SH-SY5Y (cell line): ENCODE data around the gene DLL3.

Experiments
- GATA2 ChIP-seq: IDR thresholded peaks from 2 replicates; pipeline ENCODE4 v1.6.1; 2011; ENCODE audit warnings: mild to moderate bottlenecking, low read depth, low read length
- GATA3 ChIP-seq: IDR thresholded peaks from 2 replicates; pipeline ENCODE4 v1.6.1; 2011; ENCODE audit warnings: low read depth, mild to moderate bottlenecking, low read length, moderate library complexity

- TF ChIP-seq GATA3 (no peak), GATA2 (no peak)
Observed at GRCh38 chr19:39533003-39533512, 34.3 kb downstream of the DLL3 start.
